NCI-H1930 (cell line): ENCODE data around the gene CTBP2.

Experiments used
- DNase-seq, 2 experiments: peaks; one replicate each; lab custom pipeline; 2025; lab: John Stamatoyannopoulos, UW

The CTBP2 gene

DNA sequence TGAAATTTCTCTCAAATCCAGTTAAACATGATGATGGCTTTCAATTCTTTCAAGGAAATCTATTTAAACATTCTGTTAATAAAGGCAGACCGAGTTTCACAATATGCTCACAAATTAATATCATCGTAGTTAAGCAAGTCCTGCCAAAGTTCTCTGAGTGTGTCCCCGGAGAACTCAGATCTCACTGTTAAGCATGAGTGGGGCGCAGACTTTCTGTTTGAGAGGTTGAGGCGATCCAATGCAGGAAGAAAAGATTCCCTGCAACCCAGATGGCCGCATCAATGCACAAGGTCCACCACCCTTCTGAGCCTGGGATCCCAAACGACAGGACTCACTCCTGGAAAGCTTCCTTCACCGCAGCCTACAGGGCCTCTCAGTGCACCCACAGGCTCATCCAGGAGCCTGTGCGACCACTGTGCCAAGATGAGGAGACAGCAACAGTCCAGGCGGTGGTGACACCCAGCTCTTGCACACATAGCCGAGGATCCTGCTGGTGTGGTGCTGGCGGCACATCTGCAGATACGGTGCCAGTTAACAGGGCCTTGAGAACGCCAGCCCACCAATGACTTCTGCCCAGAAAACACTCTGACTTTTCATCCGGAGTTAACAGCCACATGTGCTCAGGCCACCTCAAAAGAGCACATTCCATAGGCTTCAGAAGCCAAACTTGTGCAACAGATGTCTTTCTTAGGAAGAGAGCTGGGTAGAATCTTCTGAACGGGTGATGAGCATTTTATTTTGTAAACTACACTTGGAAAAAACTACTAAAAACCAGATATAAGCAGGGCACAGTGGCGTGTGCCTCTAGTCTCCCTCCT lies 116.3 kb downstream of the CTBP2 start:
- DNase-seq: no peak

DNA sequence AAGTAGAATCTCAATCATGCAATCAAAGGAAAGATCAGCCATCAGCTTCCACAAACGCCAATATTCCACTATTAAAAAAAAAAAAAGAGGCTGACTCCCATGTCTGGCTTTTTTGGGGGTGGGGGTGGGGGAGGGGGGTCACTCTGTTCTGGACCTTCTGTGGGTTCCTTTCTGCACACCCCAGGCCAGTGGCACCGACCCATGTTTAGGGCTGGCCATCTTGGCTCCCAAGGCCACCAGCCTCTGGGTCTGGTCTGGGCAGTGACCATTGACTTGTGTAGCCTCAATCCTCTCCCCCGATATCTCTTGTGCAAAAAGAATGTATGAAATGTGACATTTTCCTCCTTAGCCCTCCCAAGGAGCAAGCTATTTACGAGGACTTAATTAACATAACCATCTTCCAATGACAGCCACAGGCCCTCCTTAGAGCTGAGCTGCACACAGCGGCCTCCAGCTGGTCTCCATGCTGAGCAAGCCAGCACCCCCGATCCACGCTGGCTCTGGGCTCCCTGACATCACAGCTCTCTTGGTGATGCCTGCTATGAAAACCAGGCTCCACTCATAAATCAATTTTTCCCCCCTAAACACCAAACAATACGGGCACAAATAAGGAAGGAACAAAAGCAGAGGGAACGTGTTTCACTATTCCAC lies 118.4 kb downstream of the CTBP2 start:
- no peak for DNase-seq

DNA sequence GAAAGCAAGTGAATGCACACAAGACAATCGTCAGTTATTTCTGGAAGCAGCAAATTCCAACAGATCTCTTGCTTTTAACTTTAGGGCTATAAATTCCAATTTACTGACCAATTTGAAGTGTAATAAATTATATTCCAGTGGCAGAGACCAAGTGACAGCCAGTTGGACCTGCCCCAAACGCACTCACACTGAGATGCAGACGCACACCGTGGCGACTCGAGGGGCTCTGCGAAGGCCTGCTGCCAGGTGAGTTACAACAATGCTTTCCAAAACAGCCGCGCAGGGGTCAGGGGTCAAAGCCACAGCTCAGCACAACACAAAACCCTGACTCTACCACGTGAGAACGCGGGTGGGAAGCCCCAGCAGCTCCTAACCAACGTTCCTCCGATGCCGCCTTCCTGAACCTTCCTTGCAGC lies 121.0 kb downstream of the CTBP2 start:
- DNase-seq: no peak

DNA sequence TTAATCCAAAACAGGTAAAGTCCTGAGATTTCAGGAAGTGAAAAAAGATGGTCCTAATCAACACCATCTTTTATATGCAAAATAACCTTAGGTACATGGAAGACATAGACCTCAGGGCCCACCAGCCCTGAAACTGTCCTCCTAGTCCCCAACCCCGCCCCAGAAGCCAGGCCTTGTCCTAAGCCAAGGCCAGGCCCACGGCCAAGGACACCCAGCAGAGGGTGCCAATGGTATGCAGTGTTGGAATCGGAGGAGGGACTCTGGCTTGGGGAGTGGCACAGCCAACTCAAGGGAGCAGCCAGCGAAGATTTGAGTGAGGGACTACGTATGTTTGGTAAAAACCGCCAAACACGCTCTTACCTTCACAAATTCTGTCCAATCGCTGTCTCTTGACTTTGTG lies 121.7 kb downstream of the CTBP2 start:
- DNase-seq: no peak

GRCh38 chr10:125037145-125037877 lies 123.1 kb downstream of the CTBP2 start:
- no peak for DNase-seq

DNA sequence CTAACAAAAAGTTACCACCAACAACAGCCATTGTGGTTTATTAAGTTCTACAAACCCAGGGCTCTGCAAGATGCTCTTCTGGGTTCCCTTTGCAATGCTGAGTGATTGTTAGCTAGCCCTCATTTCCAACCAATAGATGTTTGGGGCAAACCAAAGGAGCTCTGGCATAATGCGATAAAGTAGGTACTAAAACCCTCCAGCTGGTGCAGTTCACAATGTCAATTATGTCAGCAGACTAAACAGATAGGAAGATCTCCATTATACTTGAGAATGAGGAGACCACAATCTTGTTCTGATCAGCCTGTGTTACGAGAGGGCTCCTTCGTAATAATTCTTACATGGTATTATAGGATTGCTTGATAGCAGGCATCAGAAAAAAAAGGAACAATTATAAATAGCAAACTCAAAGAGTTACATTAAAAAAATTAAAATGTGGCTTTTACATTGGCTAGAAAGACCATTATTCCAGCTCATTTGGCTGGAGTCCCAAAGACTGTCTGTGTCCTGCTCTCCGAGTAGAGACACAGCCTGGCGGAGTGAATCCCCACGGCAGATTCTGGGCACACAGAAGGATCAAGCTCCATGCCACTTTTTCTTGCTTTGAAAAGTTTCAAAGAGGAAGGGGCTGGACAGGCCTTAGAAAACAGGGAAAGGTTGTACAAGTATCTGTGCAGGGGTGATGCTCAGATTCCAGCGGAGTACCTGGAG lies 124.6 kb downstream of the CTBP2 start:
- no peak for DNase-seq

GRCh38 chr10:125035136-125035535 lies 125.2 kb downstream of the CTBP2 start:
- no peak for DNase-seq

- no peak for DNase-seq
These were observed 125.7 kb downstream of the CTBP2 start for GRCh38 chr10:125034675-125035074.

DNA sequence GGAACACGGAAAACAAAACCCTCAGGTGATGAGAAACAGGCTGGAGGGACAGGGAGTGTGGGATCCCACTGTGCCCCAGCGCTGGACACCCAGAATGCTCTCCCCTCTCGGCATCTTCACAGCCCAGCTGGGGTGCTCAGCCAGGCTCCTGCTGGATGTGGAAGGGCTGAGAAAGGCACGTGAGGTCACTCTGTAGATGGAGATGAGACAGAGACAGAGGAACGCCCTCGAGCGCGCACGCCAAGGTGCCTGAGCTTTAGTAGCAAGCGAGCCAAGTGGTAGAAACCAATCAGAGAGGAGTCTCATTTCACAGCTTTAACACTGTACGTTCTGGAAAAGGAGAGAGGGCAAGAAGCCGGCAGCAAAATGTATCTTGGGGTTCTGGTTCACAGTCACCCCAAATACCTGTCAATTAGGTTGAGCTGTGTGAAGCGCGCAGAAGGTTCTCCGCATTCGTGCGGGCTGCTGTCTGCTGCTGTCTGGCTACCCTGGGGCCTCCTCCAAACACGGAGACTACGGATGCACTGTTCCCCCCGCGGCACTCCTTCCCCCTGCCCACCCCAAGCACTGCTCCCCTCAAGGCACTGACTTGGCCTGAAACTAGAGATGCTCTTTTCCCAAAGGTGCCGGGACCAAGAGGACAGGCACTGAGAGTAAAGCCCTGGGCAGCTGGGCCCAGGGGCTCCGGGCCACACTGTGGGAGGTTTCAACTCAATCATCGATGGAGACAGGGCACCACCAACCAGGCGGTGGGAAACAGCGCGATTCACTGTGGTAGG lies 127.0 kb downstream of the CTBP2 start:
- no peak for DNase-seq

DNA sequence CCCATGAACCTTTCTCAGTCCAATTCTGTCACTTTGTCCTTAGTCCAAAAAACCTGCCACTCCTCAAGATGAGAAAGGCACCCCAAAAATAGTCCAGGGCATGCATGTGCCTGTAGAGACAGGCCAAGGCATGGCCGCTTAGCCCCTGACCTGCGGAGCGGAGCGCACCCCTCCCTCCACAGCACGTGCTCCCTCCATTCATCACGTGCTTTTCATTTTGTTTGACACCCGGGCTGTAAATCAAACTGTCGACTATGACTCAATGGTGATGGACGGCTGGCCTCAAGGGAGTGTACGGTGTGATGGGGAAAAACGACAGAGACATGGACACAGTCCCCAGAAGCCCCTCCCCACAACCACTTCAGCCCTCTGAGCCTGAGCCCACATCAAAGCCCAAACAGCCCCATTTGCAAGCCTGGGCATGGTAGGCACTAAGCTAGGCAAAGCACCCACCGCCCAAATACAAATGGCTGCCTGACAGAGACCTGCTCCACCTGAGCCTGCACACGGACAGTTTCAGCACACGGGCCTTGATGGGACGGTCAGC lies 127.8 kb downstream of the CTBP2 start:
- no peak for DNase-seq

- DNase-seq: no peak
These were observed 129.7 kb downstream of the CTBP2 start for GRCh38 chr10:125030567-125031197.

DNA sequence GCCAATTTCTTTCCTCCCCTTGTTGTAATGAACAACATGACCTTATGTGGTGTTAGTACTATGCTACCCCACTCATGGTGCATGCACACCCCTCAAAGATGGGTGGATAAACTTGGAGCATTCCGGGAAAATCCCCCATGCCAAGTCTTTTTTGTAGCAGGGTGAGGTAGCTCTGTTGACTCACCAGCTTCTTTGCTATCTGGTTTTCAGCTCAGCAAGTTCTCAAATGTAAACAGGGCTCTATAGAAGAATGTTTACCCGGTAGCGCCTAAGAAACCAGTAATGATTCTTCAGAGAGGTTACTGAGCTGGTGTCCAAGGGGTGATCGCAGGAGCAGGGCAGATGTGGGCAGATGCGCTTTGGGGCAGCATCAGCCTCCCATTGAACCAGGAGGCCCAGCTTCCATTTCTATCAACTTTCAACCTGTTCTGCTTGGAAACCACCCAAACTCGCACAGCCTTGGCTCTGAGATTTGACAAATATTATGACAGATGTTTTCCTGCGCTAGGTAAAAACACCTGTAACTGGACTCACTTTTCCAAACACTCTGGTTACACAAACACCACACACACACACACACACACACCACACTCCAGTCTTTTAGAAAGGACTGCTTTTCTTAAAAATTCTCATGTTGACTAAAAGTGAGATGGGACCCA lies 130.7 kb downstream of the CTBP2 start:
- DNase-seq: no peak

DNA sequence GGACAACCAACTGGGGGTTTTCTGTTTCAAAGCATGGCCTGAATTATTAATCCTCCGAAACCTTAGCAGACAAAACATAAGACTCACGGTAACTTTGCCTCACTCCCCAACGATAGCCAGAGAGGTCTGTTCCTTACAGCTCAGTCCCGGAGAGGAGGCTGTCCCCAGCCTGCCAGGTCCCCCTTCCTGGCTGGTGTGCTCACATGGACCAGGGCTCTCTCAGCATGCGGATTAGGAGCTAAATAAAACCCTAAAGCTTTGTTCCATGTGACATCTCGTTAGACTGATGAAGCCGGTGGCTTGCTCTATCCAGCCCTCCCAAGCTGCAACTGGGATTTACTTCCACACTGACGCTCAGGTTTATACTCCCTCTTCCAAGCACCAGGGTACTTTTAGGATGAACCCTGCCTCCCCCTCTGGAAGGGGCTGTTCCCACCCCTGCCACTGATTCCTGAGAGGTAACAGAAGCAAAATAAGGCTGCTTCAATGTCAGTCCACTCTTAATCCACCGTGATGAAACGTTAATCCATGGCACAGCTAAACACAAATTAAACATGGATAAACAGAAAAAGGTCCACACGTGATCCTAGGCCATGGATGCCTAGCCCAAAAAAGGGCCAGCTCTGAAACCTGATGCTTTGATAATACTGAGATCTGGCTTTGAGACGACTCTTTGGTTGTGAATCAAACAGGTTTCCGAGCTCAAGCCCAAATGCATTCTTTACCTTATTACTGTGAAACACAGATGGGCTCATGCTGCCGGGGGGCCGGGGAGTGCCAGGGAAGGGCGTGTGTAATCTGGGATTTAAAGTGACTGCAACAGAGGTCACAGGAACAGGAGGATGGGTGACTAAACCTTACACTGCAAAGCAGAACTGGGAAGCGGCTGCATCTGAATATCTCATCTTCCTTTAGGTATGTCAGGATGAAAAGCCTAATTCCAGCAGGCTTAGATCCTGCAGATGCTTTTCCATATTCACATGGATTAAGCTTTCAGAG lies 132.2 kb downstream of the CTBP2 start:
- no peak for DNase-seq

DNA sequence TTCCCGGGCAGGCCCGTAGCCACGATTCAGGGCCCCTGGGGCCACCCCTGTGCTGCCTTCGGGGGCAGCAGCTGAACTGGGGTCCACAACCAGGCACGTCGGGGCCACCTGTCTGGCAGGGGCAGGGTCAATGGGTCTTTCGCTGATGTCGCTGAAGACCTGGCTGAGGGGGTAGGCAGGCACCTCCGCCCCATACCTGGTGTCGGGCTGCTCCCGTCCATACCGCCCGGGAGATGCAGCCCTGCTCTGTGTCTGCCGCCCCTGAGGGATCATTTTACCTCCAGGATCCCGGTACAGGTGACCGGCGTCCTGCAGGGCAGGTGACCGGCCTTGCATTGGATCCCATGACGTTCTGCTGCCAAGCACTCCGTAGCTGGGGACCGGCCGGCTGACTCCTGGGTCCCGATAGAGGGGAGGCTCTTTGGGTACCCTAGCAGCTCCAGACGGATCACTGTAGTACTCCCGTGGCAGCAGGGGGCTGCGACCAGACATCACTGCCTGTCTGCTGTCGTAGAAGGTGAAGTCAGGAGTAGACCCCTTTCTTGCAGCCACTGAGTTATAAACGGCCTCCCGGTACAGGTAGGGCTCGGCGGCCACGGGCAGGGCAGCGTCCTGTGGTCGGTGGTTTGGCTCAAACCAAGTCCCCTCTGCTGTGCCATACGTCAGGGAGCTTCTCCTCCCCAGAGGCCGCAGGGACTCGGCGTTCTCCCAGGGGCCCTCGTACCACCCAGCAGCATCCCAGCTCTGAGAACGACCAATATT lies 133.2 kb downstream of the CTBP2 start:
- no peak for DNase-seq

GRCh38 chr10:125026036-125026931 lies 134.1 kb downstream of the CTBP2 start:
- no peak for DNase-seq

DNA sequence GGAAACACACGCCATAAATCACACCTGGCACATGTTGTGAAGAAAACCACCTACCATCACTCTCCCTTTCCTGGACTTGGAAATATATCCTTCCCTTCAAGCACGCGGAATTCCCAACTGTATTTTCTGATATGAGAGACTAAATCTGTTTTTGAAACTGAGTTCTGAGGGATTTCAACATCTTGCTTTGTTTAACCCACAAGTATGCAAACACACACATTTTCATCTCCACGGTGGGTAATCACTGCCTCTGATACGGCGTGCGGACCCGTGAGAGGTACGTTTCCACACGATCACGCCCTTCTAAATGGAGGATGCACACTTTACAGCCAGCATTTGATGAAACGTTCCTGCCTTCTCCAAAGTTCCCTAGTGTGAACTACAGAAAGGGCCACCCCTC lies 135.0 kb downstream of the CTBP2 start:
- no peak for DNase-seq
